Endodermal cell (in vitro differentiated cells): ENCODE results near the gene CTDSP2. TPM values are rescaled to one million over a fixed set of nuclear protein-coding genes. Genes with fewer than 3 reads are reported as not detected.

Experiments used
- DNase-seq: peaks from one replicate; pipeline ENCODE4 v3.0.0-alpha.2; 2017
- H3K27ac ChIP-seq: 2 replicates; pipeline ENCODE4 v1.5.1; 2013; ENCODE audit warnings: mild to moderate bottlenecking, low read depth, low read length, moderate library complexity
- H3K27me3 ChIP-seq: 2 replicates; pipeline ENCODE4 v1.6.1; 2013; ENCODE audit warnings: mild to moderate bottlenecking, low read length, moderate library complexity; ENCODE audit not compliant: insufficient read depth, control insufficient read depth, poor library complexity, severe bottlenecking
- H3K36me3 ChIP-seq: 2 replicates; pipeline ENCODE4 v1.7.0; 2013; ENCODE audit warnings: mild to moderate bottlenecking, low read length, moderate library complexity; ENCODE audit not compliant: control insufficient read depth, insufficient read depth
- H3K4me1 ChIP-seq: one replicate; pipeline ENCODE4 v1.7.0; 2013; ENCODE audit warnings: low read length; ENCODE audit not compliant: control insufficient read depth, insufficient read depth
- H3K4me3 ChIP-seq: 2 replicates; pipeline ENCODE4 v1.5.1; 2013; ENCODE audit warnings: mild to moderate bottlenecking, low read length, moderate library complexity
- H3K9ac ChIP-seq: 2 replicates; pipeline ENCODE4 v1.6.1; 2013; ENCODE audit warnings: mild to moderate bottlenecking, low read length, moderate library complexity; ENCODE audit not compliant: poor library complexity, severe bottlenecking; ENCODE audit errors: extremely low read depth
- H3K9me3 ChIP-seq: 2 replicates; pipeline ENCODE4 v1.6.1; 2013; ENCODE audit warnings: mild to moderate bottlenecking, low read length, moderate library complexity; ENCODE audit not compliant: control insufficient read depth
- H3K27ac Mint-ChIP-seq: 2 replicates; pipeline ENCODE4 v1.8.0; 2020; ENCODE audit warnings: mixed read lengths
- H3K27me3 Mint-ChIP-seq: 2 replicates; pipeline ENCODE4 v1.8.0; 2021; ENCODE audit warnings: mild to moderate bottlenecking, mixed read lengths; ENCODE audit not compliant: insufficient read depth
- H3K36me3 Mint-ChIP-seq: 2 replicates; pipeline ENCODE4 v1.8.0; 2020; ENCODE audit warnings: low read depth, mixed read lengths
- H3K4me1 Mint-ChIP-seq: 2 replicates; pipeline ENCODE4 v1.8.0; 2020; ENCODE audit warnings: mixed read lengths
- H3K4me3 Mint-ChIP-seq: 2 replicates; pipeline ENCODE4 v1.8.0; 2020; ENCODE audit warnings: mild to moderate bottlenecking, moderate library complexity, mixed read lengths
- H3K9me3 Mint-ChIP-seq: 2 replicates; pipeline ENCODE4 v1.8.0; 2020; ENCODE audit warnings: mild to moderate bottlenecking, mixed read lengths
- WGBS, 2 experiments: methylation state at CpG; one replicate each; pipeline versions ENCODE4 v1.1.5 to v1.1.7; 2013; ENCODE audit warnings: missing lambda C conversion rate in 2 of 2, mixed read lengths in 1 of 2; ENCODE audit not compliant: insufficient coverage in 1 of 2, insufficient read length in 1 of 2; 5-methylcytosine and 5-hydroxymethylcytosine counted together
- total RNA-seq, 2 donors: library from RNA; stranded (reverse); fragmentation: NEBNext Ultra II Directional in 1 of 2; extraction: Animal tissue kit (Norgen Biotek cat#: 25700) in 1 of 2; gene quantifications; 2 replicates in 1 of 2; 3 replicates in 1 of 2; pipeline ENCODE4 v1.2.1, GENCODE V29; 2021
- TF ChIP-seq, protein P1 (sequence below): fragments of 200-600 bp; sonication (generic); conservative IDR thresholded peaks from 2 replicates; pipeline ENCODE4 v1.5.0; 2021; ENCODE audit warnings: antibody characterized with exemption, mild to moderate bottlenecking

CTDSP2 gene
- total RNA-seq, 2 donors from 2014 or later = 137 to 148 TPM

DNA sequence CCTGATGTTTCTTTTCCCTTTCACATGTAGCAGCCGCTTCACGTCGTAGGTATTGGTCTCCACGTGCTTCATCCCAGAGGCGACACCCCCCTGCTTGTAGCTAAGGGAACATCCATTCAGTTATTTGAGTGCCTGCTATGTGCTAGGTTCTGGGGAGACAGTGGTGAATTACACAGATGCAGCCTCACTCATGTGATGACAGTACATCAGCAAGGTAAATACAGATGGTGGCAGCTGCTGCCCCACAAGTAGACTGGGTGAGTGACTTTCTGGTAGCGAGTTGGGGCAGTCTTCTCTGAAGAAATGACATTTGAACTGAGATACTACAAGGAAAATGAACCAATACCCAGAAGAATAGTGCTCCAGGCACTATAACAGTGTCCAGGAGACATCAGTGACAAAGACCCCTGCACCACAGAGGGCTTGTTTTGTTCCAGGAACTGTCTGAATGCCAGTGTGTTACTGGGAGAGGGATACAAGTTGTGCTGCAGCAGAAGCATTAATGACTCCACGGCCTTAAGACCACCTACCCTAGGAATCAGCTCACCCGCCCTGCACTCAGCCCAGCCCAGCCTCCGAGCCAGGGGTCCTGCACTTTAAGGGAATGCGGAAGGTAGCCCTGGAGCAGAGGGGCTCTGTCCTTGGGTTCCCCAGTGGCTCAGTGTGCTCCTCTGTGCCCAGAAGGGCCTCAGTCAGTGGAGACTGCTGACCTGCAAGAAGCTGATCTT is 35.3 kb downstream of the CTDSP2 start:
- Mint-ChIP-seq H3K27me3 (no peaks in the 10 kb centered on the region), H3K27ac (no peak overlapping the region), H3K36me3 (peaks cover 11% of the 10 kb centered on the region), H3K9me3 (no peaks in the 10 kb centered on the region), H3K4me1 (peaks cover under 1% of the 10 kb centered on the region), H3K4me3 (no peak overlapping the region)
- 92 to 95% methylated on average over 5 to 10 of the region's 10 CpGs for WGBS, 2 experiments
- Histone ChIP-seq H3K27me3 (no peaks in the 10 kb centered on the region), H3K9me3 (no peaks in the 10 kb centered on the region), H3K27ac (no peak overlapping the region), H3K4me3 (no peak overlapping the region), H3K9ac (no peak overlapping the region), H3K4me1 (no peaks in the 10 kb centered on the region), H3K36me3 (peaks cover 14% of the 10 kb centered on the region)
- TF ChIP-seq, protein P1, sequence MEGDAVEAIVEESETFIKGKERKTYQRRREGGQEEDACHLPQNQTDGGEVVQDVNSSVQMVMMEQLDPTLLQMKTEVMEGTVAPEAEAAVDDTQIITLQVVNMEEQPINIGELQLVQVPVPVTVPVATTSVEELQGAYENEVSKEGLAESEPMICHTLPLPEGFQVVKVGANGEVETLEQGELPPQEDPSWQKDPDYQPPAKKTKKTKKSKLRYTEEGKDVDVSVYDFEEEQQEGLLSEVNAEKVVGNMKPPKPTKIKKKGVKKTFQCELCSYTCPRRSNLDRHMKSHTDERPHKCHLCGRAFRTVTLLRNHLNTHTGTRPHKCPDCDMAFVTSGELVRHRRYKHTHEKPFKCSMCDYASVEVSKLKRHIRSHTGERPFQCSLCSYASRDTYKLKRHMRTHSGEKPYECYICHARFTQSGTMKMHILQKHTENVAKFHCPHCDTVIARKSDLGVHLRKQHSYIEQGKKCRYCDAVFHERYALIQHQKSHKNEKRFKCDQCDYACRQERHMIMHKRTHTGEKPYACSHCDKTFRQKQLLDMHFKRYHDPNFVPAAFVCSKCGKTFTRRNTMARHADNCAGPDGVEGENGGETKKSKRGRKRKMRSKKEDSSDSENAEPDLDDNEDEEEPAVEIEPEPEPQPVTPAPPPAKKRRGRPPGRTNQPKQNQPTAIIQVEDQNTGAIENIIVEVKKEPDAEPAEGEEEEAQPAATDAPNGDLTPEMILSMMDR = no peak
- no peak for DNase-seq

DNA sequence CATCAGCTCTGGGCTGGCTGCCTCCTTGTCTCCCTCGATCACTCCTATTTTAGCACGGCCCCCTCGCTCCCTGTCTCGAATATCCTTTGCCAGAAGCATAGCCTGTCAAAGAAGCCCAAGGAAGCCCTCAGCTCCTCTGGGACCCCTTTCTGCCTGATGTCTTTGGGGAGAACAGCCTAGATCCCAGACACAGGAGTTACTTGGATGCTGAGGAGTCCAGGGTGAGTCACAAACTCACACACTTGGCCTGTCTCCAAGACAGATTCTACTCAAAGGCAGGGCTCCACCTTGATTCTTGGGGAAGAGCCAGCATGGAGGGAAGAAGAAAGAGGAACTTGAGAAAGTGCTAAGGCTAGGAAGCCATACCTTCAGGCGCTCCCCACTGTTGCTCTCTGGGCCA is 36.1 kb downstream of the CTDSP2 start:
- no peaks in the 10 kb centered on the region for H3K27me3 Mint-ChIP-seq
- H3K36me3 Mint-ChIP-seq = peaks cover 11% of the 10 kb centered on the region
- WGBS, 2 experiments = 97 to 98% methylated on average over 5 of the region's 5 CpGs
- no peak overlapping the region for H3K27ac Mint-ChIP-seq
- H3K9ac ChIP-seq = no peak overlapping the region
- H3K9me3 Mint-ChIP-seq = no peaks in the 10 kb centered on the region
- no peak overlapping the region for H3K4me3 ChIP-seq
- peaks cover 14% of the 10 kb centered on the region for H3K36me3 ChIP-seq
- no peaks in the 10 kb centered on the region for H3K27me3 ChIP-seq
- H3K4me1 Mint-ChIP-seq = no peaks in the 10 kb centered on the region
- no peaks in the 10 kb centered on the region for H3K4me1 ChIP-seq
- H3K27ac ChIP-seq = no peak overlapping the region
- DNase-seq = no peak
- H3K4me3 Mint-ChIP-seq = no peak overlapping the region
- TF ChIP-seq, protein P1 = no peak
- no peaks in the 10 kb centered on the region for H3K9me3 ChIP-seq

DNA sequence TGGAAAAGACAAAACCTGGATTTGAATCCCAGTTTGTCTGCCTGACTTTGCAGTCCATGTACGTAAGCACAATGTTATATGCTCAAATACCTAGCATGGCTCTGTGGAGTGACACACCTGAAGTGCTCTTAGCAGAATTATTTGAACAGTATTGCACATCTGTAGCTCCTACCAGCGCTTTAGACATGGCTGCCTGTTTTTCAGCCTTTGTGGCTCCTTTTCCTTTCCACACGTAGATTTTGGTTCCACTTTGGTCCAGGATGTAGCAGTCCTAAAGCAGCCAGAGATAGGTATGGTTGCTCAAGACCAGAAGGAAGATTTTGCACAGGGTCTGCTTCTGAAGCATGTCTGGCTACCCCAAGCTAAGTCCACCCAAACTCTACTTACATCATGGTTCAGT is 37.1 kb downstream of the CTDSP2 start:
- DNase-seq = no peak
- Mint-ChIP-seq H3K27me3 (no peaks in the 10 kb centered on the region), H3K27ac (no peak overlapping the region), H3K9me3 (no peaks in the 10 kb centered on the region), H3K4me1 (no peaks in the 10 kb centered on the region), H3K4me3 (no peak overlapping the region), H3K36me3 (peaks cover 15% of the 10 kb centered on the region)
- Histone ChIP-seq H3K27ac (no peak overlapping the region), H3K4me1 (no peaks in the 10 kb centered on the region), H3K27me3 (no peaks in the 10 kb centered on the region), H3K36me3 (peaks cover 14% of the 10 kb centered on the region), H3K9me3 (no peaks in the 10 kb centered on the region), H3K9ac (no peak overlapping the region), H3K4me3 (no peak overlapping the region)
- WGBS, 2 experiments = 88 to 95% methylated on average over 3 of the region's 3 CpGs
- TF ChIP-seq, protein P1 = no peak
